MG63 (cell line): Measurements from ENCODE around the gene FAIM. TPM values are rescaled to one million over a fixed set of nuclear protein-coding genes. Genes with fewer than 3 reads are reported as not detected.

Experiments
- total RNA-seq: library from RNA; depleted of rRNA; stranded (reverse); fragments of >200 nt; shearing (Covaris generic); gene quantifications from 2 replicates; pipeline ENCODE4 v1.2.3, GENCODE V29; 2014; ENCODE audit warnings: low replicate concordance; rRNA removed

The FAIM gene
- total RNA-seq, 1 experiment from 2014 or later, result 38.3 TPM

Other genes starting within 250 kb of the FAIM start
- 0.23 and 0.89 TPM in 2 replicates for gene ESYT3, start 174.2 kb upstream of the FAIM start, total RNA-seq
- 2.9 and 7.0 TPM in 2 replicates for gene CEP70, start 14.5 kb upstream of the FAIM start, total RNA-seq
- gene PIK3CB, start 226.2 kb downstream of the FAIM start, total RNA-seq, result 40.9 and 45.6 TPM in 2 replicates